Gastroesophageal sphincter (tissue), 3 donors: Measurements from ENCODE around the gene ZNF783.
"Not testable (repeated sequence)": the region's sequence is repeated elsewhere in the genome, so short reads cannot be mapped to it uniquely, and the experiment has no call there.

Experiments used
- EP300 ChIP-seq: sonication (generic); formaldehyde crosslinking; IDR thresholded peaks from one replicate; pipeline ENCODE4 v1.6.1; 2017; ENCODE audit warnings: antibody characterized with exemption, mild to moderate bottlenecking
- POLR2AphosphoS5 ChIP-seq: sonication (generic); formaldehyde crosslinking; IDR thresholded peaks from one replicate; pipeline ENCODE4 v1.6.1; 2017; ENCODE audit warnings: antibody characterized with exemption
- TF ChIP-seq, protein P1 (sequence below), 4 experiments: fragments of 200-600 bp in 2 of 4; fragments of 450-650 bp in 2 of 4; sonication (generic) in 1 of 4; IDR thresholded peaks; one replicate each; pipeline ENCODE4 v1.5.1; 2017 to 2019; ENCODE audit warnings: antibody characterized with exemption in 4 of 4, mild to moderate bottlenecking in 2 of 4, moderate library complexity in 2 of 4

DNA sequence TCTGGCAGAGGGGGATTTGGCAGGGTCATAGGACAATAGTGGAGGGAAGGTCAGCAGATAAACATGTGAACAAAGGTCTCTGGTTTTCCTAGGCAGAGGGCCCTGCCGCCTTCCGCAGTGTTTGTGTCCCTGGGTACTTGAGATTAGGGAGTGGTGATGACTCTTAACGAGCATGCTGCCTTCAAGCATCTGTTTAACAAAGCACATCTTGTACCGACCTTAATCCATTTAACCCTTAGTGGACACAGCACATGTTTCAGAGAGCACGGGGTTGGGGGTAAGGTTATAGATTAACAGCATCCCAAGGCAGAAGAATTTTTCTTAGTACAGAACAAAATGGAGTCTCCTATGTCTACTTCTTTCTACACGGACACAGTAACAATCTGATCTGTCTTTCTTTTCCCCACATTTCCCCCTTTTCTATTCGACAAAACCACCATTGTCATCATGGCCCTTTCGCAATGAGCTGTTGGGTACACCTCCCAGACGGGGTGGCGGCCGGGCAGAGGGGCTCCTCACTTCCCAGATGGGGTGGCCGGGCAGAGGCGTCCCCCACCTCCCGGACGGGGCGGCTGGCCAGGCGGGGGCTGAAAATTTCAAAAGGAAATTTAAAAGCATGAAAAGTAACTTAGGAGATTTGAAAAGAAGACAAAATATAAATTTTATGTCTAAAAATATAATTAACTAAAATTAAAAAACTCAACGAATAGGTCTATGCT is 70.8 kb downstream of the ZNF783 start:
- not testable (repeated sequence) for TF ChIP-seq EP300, POLR2AphosphoS5
- TF ChIP-seq, protein P1, sequence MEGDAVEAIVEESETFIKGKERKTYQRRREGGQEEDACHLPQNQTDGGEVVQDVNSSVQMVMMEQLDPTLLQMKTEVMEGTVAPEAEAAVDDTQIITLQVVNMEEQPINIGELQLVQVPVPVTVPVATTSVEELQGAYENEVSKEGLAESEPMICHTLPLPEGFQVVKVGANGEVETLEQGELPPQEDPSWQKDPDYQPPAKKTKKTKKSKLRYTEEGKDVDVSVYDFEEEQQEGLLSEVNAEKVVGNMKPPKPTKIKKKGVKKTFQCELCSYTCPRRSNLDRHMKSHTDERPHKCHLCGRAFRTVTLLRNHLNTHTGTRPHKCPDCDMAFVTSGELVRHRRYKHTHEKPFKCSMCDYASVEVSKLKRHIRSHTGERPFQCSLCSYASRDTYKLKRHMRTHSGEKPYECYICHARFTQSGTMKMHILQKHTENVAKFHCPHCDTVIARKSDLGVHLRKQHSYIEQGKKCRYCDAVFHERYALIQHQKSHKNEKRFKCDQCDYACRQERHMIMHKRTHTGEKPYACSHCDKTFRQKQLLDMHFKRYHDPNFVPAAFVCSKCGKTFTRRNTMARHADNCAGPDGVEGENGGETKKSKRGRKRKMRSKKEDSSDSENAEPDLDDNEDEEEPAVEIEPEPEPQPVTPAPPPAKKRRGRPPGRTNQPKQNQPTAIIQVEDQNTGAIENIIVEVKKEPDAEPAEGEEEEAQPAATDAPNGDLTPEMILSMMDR (IDR thresholded peaks at IDR 0.05) = not testable (repeated sequence)
